Activated T-helper 2 cell treated with anti-CD3 and anti-CD28 coated beads, Interferon-gamma antibody, Interleukin-2, Interleukin-4, amounts not matched to agents 10 μg/mL and 5 μg/mL and 100 μg/mL, durations not matched to agents 14 hours and 24 hours and 36 hours (primary cell): Measurements from ENCODE around the gene ZNF330. TPM values are rescaled to one million over a fixed set of nuclear protein-coding genes. Genes with fewer than 3 reads are reported as not detected.
"Not testable (repeated sequence)": the region's sequence is repeated elsewhere in the genome, so short reads cannot be mapped to it uniquely, and the experiment has no call there.

Experiments
- DNase-seq: peaks from one replicate; pipeline ENCODE4 v3.0.0; 2021; ENCODE audit warnings: low spot score
- H3K27ac Mint-ChIP-seq: one replicate; pipeline ENCODE4 v1.8.0; 2021; ENCODE audit warnings: mixed read lengths
- H3K27me3 Mint-ChIP-seq: one replicate; pipeline ENCODE4 v1.8.0; 2021; ENCODE audit warnings: low read depth, mixed read lengths
- H3K36me3 Mint-ChIP-seq: one replicate; pipeline ENCODE4 v1.8.0; 2021; ENCODE audit warnings: low read depth, mixed read lengths
- H3K4me1 Mint-ChIP-seq: one replicate; pipeline ENCODE4 v1.8.0; 2021; ENCODE audit warnings: low read depth, mixed read lengths
- H3K4me3 Mint-ChIP-seq: one replicate; pipeline ENCODE4 v1.8.0; 2021; ENCODE audit warnings: low read depth, mild to moderate bottlenecking, moderate library complexity, mixed read lengths
- H3K9me3 Mint-ChIP-seq: one replicate; pipeline ENCODE4 v1.8.0; 2021; ENCODE audit warnings: mixed read lengths
- intact Hi-C: fragments of 100-400 bp; cut with micrococcal nuclease; formaldehyde crosslinking; loops from one replicate; pipeline ENCODE4 v1.15.1; 2023
- total RNA-seq: library from RNA; stranded (reverse); gene quantifications from 2 replicates; pipeline ENCODE4 v1.2.3, GENCODE V29; 2022

The ZNF330 gene
- total RNA-seq, 1 donor from 2014 or later: 57.9 TPM

DNA sequence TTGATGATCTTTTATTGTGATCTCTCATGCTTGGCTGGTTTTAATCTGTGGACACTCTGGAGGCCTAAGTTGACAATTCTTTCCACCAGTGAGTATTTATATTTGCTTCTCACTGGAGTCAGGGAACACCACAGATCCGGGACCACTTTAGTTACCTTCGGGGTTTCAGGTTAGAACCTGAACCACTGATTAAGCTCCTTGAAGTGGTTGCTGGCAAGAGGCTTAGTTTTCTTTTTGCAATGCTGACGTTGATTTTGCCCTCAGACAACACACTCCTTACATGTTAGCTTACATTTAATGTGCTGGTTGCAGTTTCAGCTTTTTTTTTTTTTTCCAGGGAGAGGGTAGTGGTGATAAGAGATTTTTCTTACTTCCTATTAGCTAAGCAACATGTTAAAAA, 10.5 kb upstream of the ZNF330 start:
- intact Hi-C loops: no loop called here
- Mint-ChIP-seq H3K27ac (no peak overlapping the region), H3K4me3 (no peak overlapping the region), H3K4me1 (no peaks in the 10 kb centered on the region), H3K9me3 (no peaks in the 10 kb centered on the region), H3K27me3 (peaks cover 8% of the 10 kb centered on the region), H3K36me3 (no peaks in the 10 kb centered on the region)
- no peak for DNase-seq

DNA sequence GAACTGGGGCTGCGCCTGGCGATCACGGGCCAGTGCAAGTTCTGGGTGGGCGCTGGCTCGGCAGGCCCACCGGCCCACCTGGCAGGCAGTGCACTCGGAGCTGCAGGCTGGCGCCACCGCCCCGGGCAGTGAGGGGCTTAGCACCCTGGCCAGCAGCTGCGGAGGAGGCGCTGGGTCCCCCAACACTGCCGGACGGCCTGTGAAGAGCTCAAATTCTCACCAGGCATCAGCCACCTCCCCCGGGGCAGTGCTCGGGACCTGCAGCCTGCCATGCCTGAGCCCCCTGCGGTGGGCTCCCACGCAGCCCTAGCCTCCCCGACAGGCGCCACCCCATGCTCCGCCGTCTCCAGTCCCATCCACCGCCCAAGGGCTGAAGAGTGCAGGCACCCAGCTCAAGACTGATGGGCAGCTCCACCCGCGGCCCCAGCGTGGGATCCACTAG, 7.1 kb upstream of the ZNF330 start:
- peaks cover 6% of the 10 kb centered on the region for H3K27me3 Mint-ChIP-seq
- no peaks in the 10 kb centered on the region for H3K4me1 Mint-ChIP-seq
- H3K36me3 Mint-ChIP-seq: no peaks in the 10 kb centered on the region
- no peak for DNase-seq
- H3K27ac Mint-ChIP-seq: no peak overlapping the region
- H3K4me3 Mint-ChIP-seq: no peak overlapping the region
- no peaks in the 10 kb centered on the region for H3K9me3 Mint-ChIP-seq
- intact Hi-C loops: no loop called here

DNA sequence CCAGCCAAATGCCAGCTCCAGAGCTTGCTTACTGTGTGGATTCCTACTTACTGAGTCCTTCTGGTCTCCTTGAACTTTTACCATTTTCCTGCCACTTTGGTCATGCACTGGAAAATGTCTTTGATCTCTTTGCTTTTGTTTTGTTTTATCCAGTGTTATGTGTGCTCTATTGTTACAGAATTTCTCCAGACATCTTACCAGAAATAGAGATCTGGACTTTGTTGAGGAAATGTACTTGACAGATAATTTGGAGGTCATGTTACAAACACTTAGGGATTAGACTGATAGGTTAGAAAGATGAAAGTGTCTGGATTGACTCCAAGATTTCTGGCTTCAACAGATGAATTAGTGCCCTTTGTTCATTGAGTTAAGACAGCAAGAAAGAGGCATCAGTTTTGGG, 5.7 kb upstream of the ZNF330 start:
- intact Hi-C loops: no loop called here
- Mint-ChIP-seq H3K36me3 (no peaks in the 10 kb centered on the region), H3K27ac (no peak overlapping the region), H3K27me3 (peaks cover 13% of the 10 kb centered on the region), H3K9me3 (no peaks in the 10 kb centered on the region), H3K4me1 (no peaks in the 10 kb centered on the region), H3K4me3 (no peak overlapping the region)
- DNase-seq: no peak

DNA sequence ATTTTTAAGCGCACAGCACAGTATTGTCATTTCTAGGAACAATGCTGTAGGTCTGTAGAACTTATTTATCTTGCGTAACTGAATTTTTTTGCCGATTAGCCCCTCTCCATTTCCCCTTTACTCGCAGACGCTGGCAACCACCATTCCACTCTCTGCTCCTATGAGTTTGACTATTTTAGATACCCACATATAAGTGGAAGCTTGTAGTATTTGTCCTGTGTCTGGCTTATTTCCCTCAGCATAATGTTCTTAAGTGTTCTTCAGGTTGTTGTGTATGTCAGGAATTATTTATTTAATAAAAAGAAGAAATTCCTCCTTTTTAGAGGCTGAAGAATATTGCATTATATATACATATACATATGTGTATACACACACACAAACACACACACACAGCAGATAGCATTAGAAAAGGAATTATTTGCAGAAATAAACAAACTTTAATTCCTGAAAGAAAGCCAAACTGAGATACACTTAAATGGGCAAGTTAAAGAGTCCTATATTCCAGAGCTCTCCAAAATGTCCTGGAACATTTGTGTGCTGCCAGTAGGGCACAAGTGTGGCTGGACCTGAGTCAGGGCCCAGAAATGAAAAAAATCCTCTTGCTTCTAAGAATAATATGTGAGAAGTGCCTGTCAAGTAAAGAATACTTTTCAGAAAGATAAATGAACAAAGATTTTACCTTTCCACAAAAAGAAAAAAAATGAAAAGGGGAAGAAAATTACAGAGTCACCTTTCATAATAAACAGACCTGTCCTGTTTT, 4.5 kb upstream of the ZNF330 start:
- Mint-ChIP-seq H3K27me3 (peaks cover 13% of the 10 kb centered on the region), H3K27ac (no peak overlapping the region), H3K36me3 (no peaks in the 10 kb centered on the region), H3K4me1 (peaks cover 5% of the 10 kb centered on the region), H3K9me3 (no peaks in the 10 kb centered on the region), H3K4me3 (no peak overlapping the region)
- DNase-seq: no peak
- intact Hi-C loops: no loop called here

DNA sequence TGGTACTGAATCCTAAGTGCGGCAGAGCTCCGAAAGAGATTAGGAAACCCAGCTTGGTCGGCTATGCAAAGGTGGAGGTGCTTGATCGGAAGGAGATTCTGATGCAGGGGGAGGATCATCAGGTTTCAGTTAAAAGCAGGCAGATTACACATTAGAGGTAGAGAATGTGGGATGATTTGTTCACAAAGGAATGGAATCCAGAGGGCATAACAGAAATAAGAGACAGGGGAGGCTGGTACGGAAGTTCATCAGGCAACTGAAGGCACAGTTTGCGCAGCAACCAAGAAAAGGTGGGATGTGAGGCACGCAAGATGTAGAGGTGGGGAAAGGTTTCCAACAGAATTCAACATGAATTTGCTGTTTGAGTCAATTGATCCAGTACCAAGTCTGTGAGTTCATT, 424 bp upstream of the ZNF330 start:
- Mint-ChIP-seq H3K27me3 (peaks cover 9% of the 10 kb centered on the region), H3K9me3 (no peaks in the 10 kb centered on the region), H3K27ac (peak overlapping the region; percentile 24), H3K4me3 (peak overlapping the region; percentile 65), H3K4me1 (peaks cover 29% of the 10 kb centered on the region), H3K36me3 (peaks cover 24% of the 10 kb centered on the region)
- intact Hi-C loops: loop anchor here (2.0 to 10.0 kb wide), 2 partner anchors 1345 to 1965 kb away; partner anchors contain the start of gene USP38
- no peak for DNase-seq

DNA sequence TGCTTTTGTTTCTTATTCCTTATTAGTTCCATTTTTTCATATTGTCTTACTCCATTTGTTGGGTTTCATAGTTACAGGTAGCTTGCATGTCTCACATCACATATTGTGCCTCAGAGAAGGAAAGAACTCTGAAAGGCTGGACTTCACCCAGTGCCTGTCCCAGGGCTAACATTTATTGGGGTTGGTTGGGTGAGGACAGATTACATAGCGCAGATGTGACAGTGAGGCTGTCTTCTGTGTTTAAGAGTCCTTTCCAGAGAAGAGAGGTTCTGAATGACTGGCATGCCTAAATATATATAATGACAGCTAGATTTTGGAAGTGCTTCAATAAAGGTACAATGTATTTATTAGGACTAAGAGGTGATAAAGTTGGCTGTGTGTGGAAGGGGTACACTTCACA, 2.7 kb downstream of the ZNF330 start:
- Mint-ChIP-seq H3K36me3 (peaks cover 48% of the 10 kb centered on the region), H3K4me3 (peak overlapping the region; percentile 30), H3K27ac (no peak overlapping the region), H3K9me3 (no peaks in the 10 kb centered on the region), H3K4me1 (peaks cover 31% of the 10 kb centered on the region), H3K27me3 (peaks cover 6% of the 10 kb centered on the region)
- DNase-seq: no peak
- intact Hi-C loops: loop anchor here (10.0 kb wide), 1 partner anchor 1341 kb away; no protein-coding TSS in a partner anchor

DNA sequence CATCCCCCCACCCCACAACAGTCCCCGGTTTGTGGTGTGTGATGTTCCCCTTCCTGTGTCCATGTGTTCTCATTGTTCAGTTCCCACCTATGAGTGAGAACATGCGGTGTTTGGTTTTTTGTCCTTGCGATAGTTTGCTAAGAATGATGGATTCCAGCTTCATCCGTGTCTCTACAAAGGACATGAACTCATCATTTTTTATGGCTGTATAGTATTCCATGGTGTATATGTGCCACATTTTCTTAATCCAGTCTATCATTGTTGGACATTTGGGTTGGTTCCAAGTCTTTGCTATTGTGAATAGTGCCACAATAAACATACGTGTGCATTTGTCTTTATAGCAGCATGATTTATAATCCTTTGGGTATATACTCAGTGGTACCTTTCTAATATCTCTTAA, 6.6 kb downstream of the ZNF330 start:
- not testable (repeated sequence) for H3K27ac Mint-ChIP-seq, DNase-seq, H3K4me3 Mint-ChIP-seq, H3K9me3 Mint-ChIP-seq, H3K27me3 Mint-ChIP-seq
- H3K4me1 Mint-ChIP-seq: peaks cover 22% of the 10 kb centered on the region
- intact Hi-C loops: loop anchor here (10.0 kb wide), 1 partner anchor 1338 kb away; no protein-coding TSS in a partner anchor
- H3K36me3 Mint-ChIP-seq: peaks cover 69% of the 10 kb centered on the region

DNA sequence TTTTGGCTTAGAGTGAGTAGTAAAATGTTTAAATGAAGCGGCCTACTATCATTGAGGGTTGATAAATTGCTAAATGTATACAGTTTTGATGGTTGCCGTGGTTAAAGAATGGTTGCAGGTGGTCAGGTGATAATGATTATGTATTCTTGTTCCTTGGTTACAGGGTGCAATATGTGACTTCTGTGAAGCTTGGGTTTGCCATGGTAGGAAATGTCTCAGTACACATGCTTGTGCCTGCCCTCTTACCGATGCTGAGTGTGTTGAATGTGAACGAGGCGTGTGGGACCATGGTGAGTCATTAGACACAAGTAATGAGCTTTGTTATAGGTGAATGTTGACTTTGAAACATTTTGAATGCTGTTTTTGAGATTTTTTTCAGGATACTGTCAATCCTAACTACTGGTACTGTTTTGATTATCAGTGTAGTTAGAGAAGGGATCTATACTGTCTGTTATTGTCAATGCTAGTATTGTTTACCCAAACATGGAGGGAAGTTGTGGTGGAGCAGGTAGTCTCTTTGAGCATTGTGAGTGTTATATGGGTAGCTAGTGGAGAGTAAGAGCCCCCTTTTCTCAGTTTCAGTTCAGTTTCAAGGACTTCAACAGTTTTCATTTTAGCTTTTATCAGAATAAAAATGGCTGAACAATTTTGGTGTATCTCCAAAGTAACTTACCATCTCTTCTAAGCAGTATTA, 8.9 kb downstream of the ZNF330 start:
- Mint-ChIP-seq H3K27me3 (no peaks in the 10 kb centered on the region), H3K4me3 (no peak overlapping the region), H3K27ac (no peak overlapping the region), H3K4me1 (peaks cover 10% of the 10 kb centered on the region), H3K36me3 (peaks cover 58% of the 10 kb centered on the region), H3K9me3 (no peaks in the 10 kb centered on the region)
- intact Hi-C loops: loop anchor here (10.0 kb wide), 1 partner anchor 1335 kb away; no protein-coding TSS in a partner anchor
- DNase-seq: no peak

DNA sequence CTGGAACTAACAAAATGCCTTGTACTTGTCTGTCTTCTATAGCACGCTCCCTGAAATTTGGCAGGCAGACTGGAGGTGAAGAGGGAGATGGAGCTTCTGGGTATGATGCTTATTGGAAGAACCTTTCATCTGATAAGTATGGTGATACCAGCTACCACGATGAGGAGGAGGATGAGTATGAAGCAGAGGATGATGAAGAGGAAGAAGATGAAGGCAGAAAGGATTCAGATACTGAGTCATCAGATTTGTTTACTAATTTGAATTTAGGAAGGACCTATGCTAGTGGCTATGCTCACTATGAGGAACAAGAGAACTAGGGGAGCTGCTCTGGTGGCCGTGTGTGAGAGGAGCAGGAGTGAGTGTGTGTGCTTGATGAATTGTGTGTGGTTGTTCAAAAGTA, 13.0 kb downstream of the ZNF330 start:
- Mint-ChIP-seq H3K4me3 (no peak overlapping the region), H3K36me3 (peaks cover 30% of the 10 kb centered on the region), H3K27ac (no peak overlapping the region), H3K9me3 (no peaks in the 10 kb centered on the region), H3K27me3 (no peaks in the 10 kb centered on the region), H3K4me1 (peaks cover 8% of the 10 kb centered on the region)
- no peak for DNase-seq
- intact Hi-C loops: no loop called here

DNA sequence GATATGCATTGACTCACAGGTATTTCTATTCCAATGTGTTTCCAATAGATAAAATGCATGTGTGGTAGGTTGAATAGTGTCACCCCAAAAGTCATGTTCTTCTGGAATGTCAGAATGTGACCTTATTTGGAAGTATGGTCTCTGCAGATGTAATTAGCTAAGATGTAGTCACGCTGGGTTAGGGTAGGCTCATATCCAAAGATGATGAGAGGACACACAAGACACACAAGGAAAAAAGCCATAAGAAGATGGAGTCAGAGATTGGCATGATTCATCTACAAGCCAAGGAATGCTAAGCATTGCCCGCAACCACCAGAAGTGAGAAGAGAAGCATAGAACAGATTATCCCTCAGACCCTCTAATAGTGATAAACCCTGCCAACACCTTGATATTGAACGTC, 17.5 kb downstream of the ZNF330 start:
- H3K27ac Mint-ChIP-seq: no peak overlapping the region
- no peaks in the 10 kb centered on the region for H3K9me3 Mint-ChIP-seq
- H3K4me1 Mint-ChIP-seq: peaks cover 2% of the 10 kb centered on the region
- no peak overlapping the region for H3K4me3 Mint-ChIP-seq
- DNase-seq: no peak
- H3K36me3 Mint-ChIP-seq: peaks cover 11% of the 10 kb centered on the region
- H3K27me3 Mint-ChIP-seq: peaks cover 5% of the 10 kb centered on the region
- intact Hi-C loops: no loop called here

DNA sequence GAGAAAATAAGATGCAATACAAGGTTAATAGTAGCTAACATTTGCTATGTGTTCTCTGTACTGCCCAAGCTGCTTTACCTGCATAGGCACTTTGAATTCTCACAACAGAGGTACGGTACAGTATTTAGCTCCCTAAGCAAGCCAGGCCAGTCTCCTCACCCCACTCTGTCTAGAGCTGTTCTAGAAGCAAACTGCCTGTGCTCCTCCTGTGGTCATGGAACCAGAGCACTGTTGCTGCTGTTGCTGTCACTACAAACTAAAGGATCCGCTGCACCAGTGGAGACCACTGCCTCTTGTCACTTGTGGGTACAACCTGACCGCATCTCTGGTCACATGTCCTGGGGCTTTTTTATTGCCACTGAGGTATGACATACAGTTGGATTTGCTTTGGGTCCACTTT, 19.6 kb downstream of the ZNF330 start:
- Mint-ChIP-seq H3K4me1 (no peaks in the 10 kb centered on the region), H3K4me3 (no peak overlapping the region), H3K9me3 (no peaks in the 10 kb centered on the region), H3K36me3 (peaks cover 4% of the 10 kb centered on the region), H3K27me3 (peaks cover 5% of the 10 kb centered on the region), H3K27ac (no peak overlapping the region)
- DNase-seq: no peak
- intact Hi-C loops: no loop called here

DNA sequence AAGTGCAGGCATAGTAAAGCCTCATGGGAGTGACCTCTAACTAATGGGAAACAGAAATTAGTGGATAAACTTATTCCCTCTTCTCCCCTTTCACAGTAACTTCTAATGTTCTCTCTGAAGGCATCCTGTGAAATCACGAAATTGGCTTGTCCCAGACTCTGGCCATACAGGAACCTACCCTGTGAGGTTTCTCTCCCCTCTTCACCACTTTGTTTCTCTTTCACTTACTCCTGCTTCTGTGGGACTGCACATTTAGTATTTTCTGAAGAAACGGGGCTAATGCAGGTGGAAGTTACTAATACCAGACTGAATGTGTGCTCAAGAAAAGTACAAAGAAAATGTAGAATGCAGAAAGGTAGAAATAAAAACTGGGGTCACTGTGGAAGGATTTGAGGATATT, 20.0 kb downstream of the ZNF330 start:
- DNase-seq: no peak
- Mint-ChIP-seq H3K36me3 (peaks cover 3% of the 10 kb centered on the region), H3K27me3 (peaks cover 5% of the 10 kb centered on the region), H3K27ac (no peak overlapping the region), H3K4me3 (no peak overlapping the region), H3K9me3 (no peaks in the 10 kb centered on the region), H3K4me1 (no peaks in the 10 kb centered on the region)
- intact Hi-C loops: no loop called here

DNA sequence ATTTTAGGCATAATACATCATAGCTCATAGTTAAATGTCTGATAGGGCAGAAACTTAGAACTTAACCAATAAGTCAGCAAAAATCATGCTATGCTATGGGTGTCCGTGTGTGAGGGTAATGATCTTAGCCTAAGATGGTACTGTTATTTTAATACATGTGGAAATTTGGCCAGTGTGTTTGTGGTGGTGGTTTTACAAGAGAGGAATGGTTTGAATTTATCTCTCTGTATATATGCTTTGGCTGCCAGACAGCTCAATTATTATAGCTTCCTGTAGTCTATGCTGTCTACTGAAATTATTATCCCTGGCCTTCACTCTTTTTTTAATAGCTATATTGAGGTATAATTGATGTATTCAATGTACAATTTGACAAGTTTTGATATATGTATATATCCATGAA, 21.3 kb downstream of the ZNF330 start:
- Mint-ChIP-seq H3K36me3 (no peaks in the 10 kb centered on the region), H3K27me3 (peaks cover 5% of the 10 kb centered on the region), H3K27ac (no peak overlapping the region), H3K4me3 (no peak overlapping the region), H3K4me1 (peaks cover 7% of the 10 kb centered on the region), H3K9me3 (no peaks in the 10 kb centered on the region)
- DNase-seq: no peak
- intact Hi-C loops: no loop called here
